Spinal cord (tissue), 10 donors: ENCODE data around the gene ABLIM3. TPM values are rescaled to one million over a fixed set of nuclear protein-coding genes. Genes with fewer than 3 reads are reported as not detected.
A peak's percentile ranks its signal among the peaks of the same experiment; 100 is the strongest.

Experiments used
- DNase-seq, 6 donors: peaks; one replicate each; pipeline versions ENCODE4 v3.0.0 to v3.0.0-alpha.2; 2013 to 2015; ENCODE audit warnings: low spot score in 6 of 6, low read depth in 4 of 6
- H3K27ac ChIP-seq: one replicate; pipeline ENCODE4 v1.5.1; 2013; ENCODE audit warnings: low read depth, low read length, control low read depth
- H3K27me3 ChIP-seq: one replicate; pipeline ENCODE4 v1.6.1; 2013; ENCODE audit warnings: low read length; ENCODE audit not compliant: control insufficient read depth, insufficient read depth
- H3K36me3 ChIP-seq: one replicate; pipeline ENCODE4 v1.6.1; 2013; ENCODE audit warnings: low read length; ENCODE audit not compliant: control insufficient read depth, insufficient read depth
- H3K4me1 ChIP-seq: one replicate; pipeline ENCODE4 v1.6.1; 2013; ENCODE audit warnings: low read length; ENCODE audit not compliant: control insufficient read depth, insufficient read depth
- H3K4me3 ChIP-seq: one replicate; pipeline ENCODE4 v1.5.1; 2013; ENCODE audit warnings: low read depth, low read length, control low read depth
- H3K9me3 ChIP-seq: one replicate; pipeline ENCODE4 v1.6.1; 2013; ENCODE audit warnings: low read length; ENCODE audit not compliant: control insufficient read depth, insufficient read depth
- WGBS: methylation state at CpG from one replicate; pipeline ENCODE4 v1.1.5; 2013; ENCODE audit warnings: missing lambda C conversion rate; ENCODE audit not compliant: insufficient coverage; 5-methylcytosine and 5-hydroxymethylcytosine counted together
- polyA plus RNA-seq, 2 donors: library from polyadenylated mRNA; unstranded; fragments of 120-200 nt; gene quantifications; one replicate each; pipeline ENCODE4 v1.2.1, GENCODE V29; 2013; ENCODE audit not compliant: insufficient read length in 2 of 2
- total RNA-seq, 2 donors: library from RNA; depleted of rRNA in 1 of 2; stranded (reverse); fragments of 120-200 nt in 1 of 2; fragments of >200 nt in 1 of 2; gene quantifications; one replicate each; pipeline versions ENCODE4 v1.2.3 to v1.2.4, GENCODE V29; 2013 to 2014
- donor health status: healthy.

ABLIM3 gene
- total and polyA plus RNA-seq, 4 donors, result 32.6 to 94.7 (median 61.3) TPM

DNA sequence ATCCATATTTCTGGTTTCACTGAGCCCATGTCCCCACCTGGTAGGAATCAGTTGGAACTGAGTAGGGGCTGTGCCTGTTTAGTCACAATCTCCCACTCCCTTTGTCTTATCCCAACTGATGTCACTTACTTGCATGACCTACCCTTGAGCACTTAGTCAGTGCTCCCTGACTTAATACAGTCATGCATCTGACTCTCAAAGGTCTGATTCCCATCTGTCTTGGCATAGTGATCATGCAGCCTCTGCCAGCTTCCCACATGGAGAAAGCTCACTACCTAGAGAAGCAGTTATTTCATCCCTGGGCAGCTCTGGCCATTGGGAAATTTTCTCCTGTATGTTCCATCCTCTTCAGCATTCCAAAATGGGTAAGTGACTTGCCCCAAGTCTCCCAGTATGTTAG, 24.8 kb downstream of the ABLIM3 start:
- Histone ChIP-seq H3K27me3 (no peaks in the 10 kb centered on the region), H3K9me3 (no peaks in the 10 kb centered on the region), H3K27ac (no peak overlapping the region), H3K36me3 (no peaks in the 10 kb centered on the region), H3K4me3 (no peak overlapping the region), H3K4me1 (peaks cover 10% of the 10 kb centered on the region)
- no peak for DNase-seq

DNA sequence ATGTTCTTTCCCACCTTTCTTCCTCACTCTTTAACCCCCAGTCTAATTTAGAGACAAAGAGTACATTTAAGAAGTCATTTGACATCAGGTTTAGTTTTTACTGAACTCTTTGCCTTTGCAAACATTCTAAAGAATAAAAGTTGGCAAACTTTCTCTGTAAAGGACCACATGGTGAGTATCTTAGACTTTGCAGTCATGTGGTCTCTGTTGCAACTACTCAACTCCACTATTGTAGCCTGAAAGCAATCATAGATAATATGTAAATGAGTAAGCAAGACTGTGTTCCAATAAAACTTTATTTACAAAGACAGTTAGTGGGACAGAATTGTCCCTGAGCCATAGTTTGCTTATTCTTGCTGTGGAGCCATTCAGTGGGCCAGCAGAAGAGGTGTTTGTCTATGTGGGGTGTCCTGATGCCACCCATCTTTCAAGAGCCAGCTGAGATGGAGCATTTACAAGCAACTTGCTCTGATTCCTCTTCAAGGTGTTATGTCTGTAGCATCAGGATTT, 25.4 kb downstream of the ABLIM3 start:
- Histone ChIP-seq H3K27me3 (no peaks in the 10 kb centered on the region), H3K9me3 (no peaks in the 10 kb centered on the region), H3K27ac (no peak overlapping the region), H3K4me3 (no peak overlapping the region), H3K4me1 (peaks cover 7% of the 10 kb centered on the region), H3K36me3 (no peaks in the 10 kb centered on the region)
- DNase-seq, result no peak

DNA sequence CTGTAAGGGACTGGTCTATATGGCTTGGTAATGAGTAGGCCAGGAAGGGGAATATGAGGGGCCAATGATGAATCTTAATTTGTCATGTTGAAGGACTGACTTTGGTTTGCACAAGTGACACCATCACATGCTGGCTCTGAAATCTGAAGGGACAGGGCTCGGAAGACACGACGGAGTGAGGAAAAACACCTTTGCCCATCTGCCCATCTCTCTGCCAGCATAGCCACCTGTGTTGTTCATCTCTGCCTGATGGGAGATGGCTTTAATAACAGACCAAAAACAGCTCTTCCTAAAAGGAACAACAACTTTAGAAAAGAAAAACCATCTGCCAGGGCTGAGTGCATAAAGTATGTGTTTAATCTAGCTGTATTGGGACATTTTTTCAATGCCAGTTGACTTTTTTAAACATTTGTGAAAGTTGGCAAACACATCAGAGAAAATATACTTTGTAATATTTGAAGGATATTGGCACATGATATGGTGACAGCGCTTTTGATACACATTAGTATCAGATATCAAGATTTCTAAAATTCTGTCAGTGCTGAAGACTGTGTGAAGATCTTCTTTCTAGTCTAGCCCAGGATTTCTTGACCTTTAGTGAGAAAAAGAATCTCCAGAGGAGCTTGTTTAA, 27.1 kb downstream of the ABLIM3 start:
- Histone ChIP-seq H3K27ac (no peak overlapping the region), H3K36me3 (no peaks in the 10 kb centered on the region), H3K4me1 (no peaks in the 10 kb centered on the region), H3K9me3 (no peaks in the 10 kb centered on the region), H3K27me3 (no peaks in the 10 kb centered on the region), H3K4me3 (no peak overlapping the region)
- no CpG with 5 or more reads among the region's 4 CpGs for WGBS
- DNase-seq, result no peak

- H3K4me3 ChIP-seq, result no peak overlapping the region
- no peak overlapping the region for H3K27ac ChIP-seq
- no peaks in the 10 kb centered on the region for H3K27me3 ChIP-seq
- DNase-seq, result peak in 1 of 6 donors; percentile 84
- no peaks in the 10 kb centered on the region for H3K4me1 ChIP-seq
- WGBS, result 57% methylated on average over 1 of the region's 3 CpGs
- H3K36me3 ChIP-seq, result no peaks in the 10 kb centered on the region
- H3K9me3 ChIP-seq, result no peaks in the 10 kb centered on the region
Measured at GRCh38 chr5:149170299-149170698, 29.0 kb downstream of the ABLIM3 start.

GRCh38 chr5:149172261-149172660, 31.0 kb downstream of the ABLIM3 start:
- Histone ChIP-seq H3K9me3 (no peaks in the 10 kb centered on the region), H3K27ac (no peak overlapping the region), H3K4me1 (peaks cover 8% of the 10 kb centered on the region), H3K27me3 (no peaks in the 10 kb centered on the region), H3K36me3 (no peaks in the 10 kb centered on the region), H3K4me3 (no peak overlapping the region)
- 83% methylated on average over 2 of the region's 4 CpGs for WGBS
- DNase-seq, result no peak

DNA sequence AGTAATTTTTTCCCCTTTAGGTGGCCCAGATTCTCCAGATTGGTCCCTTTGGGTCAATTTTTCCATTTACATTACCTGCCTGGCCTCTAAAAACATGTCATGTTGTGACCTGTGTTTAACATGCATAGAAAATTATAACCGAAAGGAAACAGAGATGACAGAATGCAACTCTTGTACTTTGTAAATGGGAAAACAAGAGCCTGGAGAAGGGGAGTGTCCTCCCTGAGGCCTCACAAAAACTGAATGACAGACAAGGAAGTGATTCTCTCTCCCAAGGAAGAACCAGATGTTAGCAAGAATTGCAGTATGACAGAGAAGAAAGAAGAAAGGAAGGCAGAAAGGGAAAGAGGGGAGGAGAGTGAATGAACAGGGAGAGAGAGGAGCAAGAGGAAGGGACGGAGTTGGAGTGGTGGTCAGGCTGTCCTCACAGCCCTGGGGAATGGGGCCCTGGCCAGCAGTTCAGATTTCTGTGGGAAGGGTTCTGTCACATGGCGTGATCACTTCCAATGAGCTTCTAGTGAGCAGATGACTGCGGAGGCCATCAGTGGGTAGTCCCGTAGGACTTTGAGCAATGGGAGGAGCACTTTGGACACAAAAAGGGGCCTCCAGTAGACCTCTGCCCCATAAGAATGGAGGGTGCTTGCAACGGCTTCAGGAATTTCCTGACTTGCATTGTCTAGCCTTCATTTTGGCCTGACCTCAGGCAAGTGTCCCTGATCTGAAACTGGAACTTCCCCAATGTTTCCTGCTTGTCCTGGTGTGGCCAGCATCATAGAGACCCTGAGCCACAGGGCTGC, 31.6 kb downstream of the ABLIM3 start:
- H3K36me3 ChIP-seq, result no peaks in the 10 kb centered on the region
- H3K27ac ChIP-seq, result no peak overlapping the region
- DNase-seq, result no peak
- peaks cover 8% of the 10 kb centered on the region for H3K4me1 ChIP-seq
- 91% methylated on average over 6 of the region's 6 CpGs for WGBS
- H3K4me3 ChIP-seq, result no peak overlapping the region
- no peaks in the 10 kb centered on the region for H3K9me3 ChIP-seq
- H3K27me3 ChIP-seq, result no peaks in the 10 kb centered on the region

DNA sequence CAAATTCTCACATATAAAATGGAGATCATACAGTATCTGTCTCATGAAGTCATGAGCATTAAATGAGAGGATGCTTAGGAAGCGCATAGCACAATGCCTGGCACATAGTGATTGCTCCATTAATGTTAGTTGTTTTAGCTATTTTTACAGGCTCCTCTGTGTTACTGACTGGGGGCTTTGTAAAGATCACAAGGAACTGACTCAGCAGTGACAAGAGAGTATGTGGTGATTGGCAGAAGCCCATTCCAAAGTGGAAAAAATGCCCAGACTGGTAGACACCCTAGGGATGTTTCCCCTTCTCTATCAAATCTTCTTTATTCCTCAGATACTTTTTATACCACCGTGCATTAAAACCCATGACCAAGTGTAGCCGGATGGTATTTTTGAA, 33.5 kb downstream of the ABLIM3 start:
- Histone ChIP-seq H3K9me3 (no peaks in the 10 kb centered on the region), H3K36me3 (no peaks in the 10 kb centered on the region), H3K27ac (no peak overlapping the region), H3K4me1 (peaks cover 8% of the 10 kb centered on the region), H3K4me3 (no peak overlapping the region), H3K27me3 (no peaks in the 10 kb centered on the region)
- DNase-seq, result no peak
- WGBS, result 71% methylated on average over 1 of the region's 3 CpGs

GRCh38 chr5:149175346-149176105, 34.2 kb downstream of the ABLIM3 start:
- no peak overlapping the region for H3K4me3 ChIP-seq
- WGBS, result 61% methylated on average over 9 of the region's 12 CpGs

DNA sequence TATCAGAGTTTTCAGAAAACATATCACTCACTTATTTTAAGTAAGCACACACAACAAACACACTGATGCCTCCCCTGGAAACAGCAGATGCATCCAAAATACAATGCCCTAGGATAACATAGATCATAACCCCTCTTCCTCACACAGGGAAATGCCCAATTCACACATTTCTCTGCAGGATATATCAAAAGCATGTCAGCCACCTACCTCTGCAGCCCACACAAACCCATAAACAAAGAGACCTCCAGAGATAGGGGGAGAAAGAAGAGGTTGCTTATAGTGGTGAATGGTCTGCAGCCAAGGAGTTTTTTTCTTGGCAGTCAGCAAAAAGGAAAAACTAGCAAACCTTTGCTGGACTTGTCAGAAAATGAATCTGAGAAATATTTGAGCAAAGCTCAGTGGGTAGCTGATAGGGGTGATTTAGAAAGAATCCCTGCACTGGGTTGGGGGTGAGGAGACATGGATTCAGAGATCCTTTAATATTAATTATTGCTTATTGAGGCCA, 36.1 kb downstream of the ABLIM3 start:
- no peak overlapping the region for H3K27ac ChIP-seq
- H3K4me3 ChIP-seq, result no peak overlapping the region
- H3K36me3 ChIP-seq, result no peaks in the 10 kb centered on the region
- H3K4me1 ChIP-seq, result peaks cover 8% of the 10 kb centered on the region
- no peaks in the 10 kb centered on the region for H3K27me3 ChIP-seq
- DNase-seq, result no peak
- H3K9me3 ChIP-seq, result no peaks in the 10 kb centered on the region

More at GRCh38 chr5:149175346-149176105, 34.2 kb downstream of the ABLIM3 start:
- Histone ChIP-seq H3K27me3 (no peaks in the 10 kb centered on the region), H3K36me3 (no peaks in the 10 kb centered on the region), H3K27ac (peak overlapping the region; percentile 4), H3K9me3 (no peaks in the 10 kb centered on the region), H3K4me1 (peaks cover 8% of the 10 kb centered on the region)
- DNase-seq, result peak in 2 of 6 donors; percentile 53 to 86
